ENCODE data around the gene L1CAM.

Gene L1CAM

GRCh38 chrX:153853180-153853901 lies 32.6 kb downstream of the L1CAM start:
- no peak for DNase-seq (ENCODE audit: low spot score)
- TF ChIP-seq, protein P1, sequence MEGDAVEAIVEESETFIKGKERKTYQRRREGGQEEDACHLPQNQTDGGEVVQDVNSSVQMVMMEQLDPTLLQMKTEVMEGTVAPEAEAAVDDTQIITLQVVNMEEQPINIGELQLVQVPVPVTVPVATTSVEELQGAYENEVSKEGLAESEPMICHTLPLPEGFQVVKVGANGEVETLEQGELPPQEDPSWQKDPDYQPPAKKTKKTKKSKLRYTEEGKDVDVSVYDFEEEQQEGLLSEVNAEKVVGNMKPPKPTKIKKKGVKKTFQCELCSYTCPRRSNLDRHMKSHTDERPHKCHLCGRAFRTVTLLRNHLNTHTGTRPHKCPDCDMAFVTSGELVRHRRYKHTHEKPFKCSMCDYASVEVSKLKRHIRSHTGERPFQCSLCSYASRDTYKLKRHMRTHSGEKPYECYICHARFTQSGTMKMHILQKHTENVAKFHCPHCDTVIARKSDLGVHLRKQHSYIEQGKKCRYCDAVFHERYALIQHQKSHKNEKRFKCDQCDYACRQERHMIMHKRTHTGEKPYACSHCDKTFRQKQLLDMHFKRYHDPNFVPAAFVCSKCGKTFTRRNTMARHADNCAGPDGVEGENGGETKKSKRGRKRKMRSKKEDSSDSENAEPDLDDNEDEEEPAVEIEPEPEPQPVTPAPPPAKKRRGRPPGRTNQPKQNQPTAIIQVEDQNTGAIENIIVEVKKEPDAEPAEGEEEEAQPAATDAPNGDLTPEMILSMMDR (IDR thresholded peaks at IDR 0.05; ENCODE audit: extremely low read depth, missing control alignments), result no peak

DNA sequence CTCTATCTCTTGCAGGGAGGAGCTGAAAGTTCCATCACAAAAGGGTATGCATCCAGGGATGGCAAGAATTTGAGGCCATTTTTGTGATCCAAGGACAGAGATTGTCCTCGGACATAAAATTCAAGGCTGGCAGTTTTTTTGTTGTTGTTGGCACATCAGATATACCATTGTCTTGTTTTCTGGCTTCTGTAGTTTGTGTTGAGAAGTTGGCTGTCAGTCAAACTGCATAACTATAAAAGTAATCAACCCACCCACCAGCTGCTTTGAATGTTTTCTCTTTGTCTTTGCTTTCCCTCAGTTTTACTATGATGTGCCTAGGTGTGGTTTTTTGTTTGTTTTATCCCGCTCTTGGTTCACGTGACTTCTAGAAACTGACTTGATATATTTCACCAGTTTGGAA lies 34.0 kb downstream of the L1CAM start:
- TF ChIP-seq, protein P1 (IDR thresholded peaks at IDR 0.05; ENCODE audit: extremely low read depth, missing control alignments), result no peak

DNA sequence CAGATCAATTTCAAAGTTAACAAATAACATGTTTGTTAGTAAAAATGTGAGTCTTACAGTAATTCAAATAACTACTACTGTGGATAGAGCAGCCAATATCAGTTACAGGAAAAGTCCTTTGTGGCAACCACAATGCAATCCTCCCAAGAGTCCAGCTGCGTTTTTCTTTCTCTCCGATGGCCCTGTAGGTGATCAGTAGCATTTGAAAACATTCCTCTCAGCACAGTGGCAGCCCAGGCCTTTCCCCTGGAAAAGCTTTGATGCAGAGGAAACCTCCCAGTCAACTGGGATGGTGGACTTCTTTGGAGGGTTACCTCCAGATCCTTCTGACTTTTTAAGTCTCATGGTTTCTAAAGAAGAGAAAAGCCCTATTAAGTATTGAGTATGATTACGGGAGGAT lies 37.6 kb downstream of the L1CAM start:
- no peak for DNase-seq (ENCODE audit: low spot score)
- TF ChIP-seq, protein P1 (IDR thresholded peaks at IDR 0.05; ENCODE audit: extremely low read depth, missing control alignments), result no peak

More for the DNA sequence above, 34.0 kb downstream of the L1CAM start:
- no peak for DNase-seq (ENCODE audit: low spot score)

DNA sequence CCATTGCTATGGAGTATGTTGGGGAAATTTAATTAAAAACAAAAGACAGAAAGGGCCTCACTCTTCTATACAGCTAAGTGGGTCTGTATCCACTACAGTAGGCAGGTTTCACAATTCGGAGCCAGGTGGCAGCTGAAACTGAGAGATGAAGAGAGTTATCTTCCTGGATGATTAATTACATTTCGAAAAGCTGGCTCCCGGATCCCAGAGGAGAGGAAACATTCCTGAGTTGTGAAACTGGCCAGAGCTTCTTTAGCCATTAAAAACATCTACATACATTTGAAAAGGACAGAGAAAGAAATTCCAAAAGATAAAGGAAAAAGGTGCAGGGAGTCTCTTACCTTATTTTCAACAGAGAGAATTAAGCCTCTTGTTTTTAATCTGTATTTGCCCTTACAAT lies 40.1 kb downstream of the L1CAM start:
- DNase-seq (ENCODE audit: low spot score), result no peak
- TF ChIP-seq, protein P1 (IDR thresholded peaks at IDR 0.05; ENCODE audit: extremely low read depth, missing control alignments), result no peak

GRCh38 chrX:153845195-153845594 lies 40.8 kb downstream of the L1CAM start:
- DNase-seq (ENCODE audit: low spot score), result no peak
- TF ChIP-seq, protein P1 (IDR thresholded peaks at IDR 0.05; ENCODE audit: extremely low read depth, missing control alignments), result no peak

DNA sequence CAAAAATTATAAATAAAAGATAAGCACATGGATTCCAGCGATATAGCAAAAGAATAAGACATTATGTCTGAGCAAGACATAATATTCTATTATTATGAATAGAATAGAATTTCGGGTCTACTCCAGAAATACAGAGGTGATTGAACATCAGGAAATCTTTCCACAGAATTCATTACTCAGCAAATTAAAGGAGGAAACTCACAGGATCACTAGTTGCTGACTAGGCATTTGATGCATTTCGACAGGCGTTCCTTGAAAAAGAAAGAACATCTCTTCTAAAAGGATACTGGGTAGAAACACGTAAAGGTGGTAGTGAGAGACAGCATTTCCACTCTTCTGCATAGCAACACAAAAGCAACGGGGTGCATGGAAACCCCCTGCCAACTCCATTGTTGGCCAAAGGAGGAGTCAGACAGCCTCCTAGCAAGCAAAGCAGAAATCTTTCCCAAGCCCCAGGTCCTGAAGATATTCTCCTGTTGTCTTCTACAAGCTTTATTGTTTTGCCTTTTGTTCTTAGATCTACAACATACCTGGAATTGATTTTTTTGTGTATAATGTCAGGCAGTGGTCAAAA lies 41.4 kb downstream of the L1CAM start:
- TF ChIP-seq, protein P1 (IDR thresholded peaks at IDR 0.05; ENCODE audit: extremely low read depth, missing control alignments), result no peak

DNA sequence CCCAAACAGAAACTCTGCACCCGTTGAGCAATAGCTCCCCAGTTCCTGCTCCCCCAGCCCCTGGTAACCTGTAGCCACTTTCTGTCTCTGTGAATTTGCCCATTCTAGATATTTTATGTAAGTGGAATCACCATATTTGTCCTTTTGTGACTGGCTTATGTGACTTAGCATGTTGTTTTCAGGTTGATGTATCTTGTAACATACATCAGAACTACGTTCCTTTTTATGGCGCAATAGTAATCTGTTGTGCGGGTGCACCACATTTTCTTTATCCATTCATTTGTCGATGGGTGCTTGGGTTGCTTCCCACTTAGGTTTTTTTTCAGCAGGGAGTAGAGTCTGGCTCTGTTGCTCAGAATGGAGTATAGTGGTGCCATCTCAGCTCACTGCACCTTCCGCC lies 49.1 kb downstream of the L1CAM start:
- DNase-seq (ENCODE audit: low spot score), result no peak
- TF ChIP-seq, protein P1 (IDR thresholded peaks at IDR 0.05; ENCODE audit: extremely low read depth, missing control alignments), result no peak

More for the DNA sequence above, 41.4 kb downstream of the L1CAM start:
- DNase-seq (ENCODE audit: low spot score), result no peak

All from GM20000 (cell line).